IPS-18a (cell line): ENCODE results near the gene CACNB4.

Source experiments
- H3K27ac ChIP-seq: one replicate; pipeline ENCODE4 v1.5.1; 2013; ENCODE audit warnings: low read length
- H3K27me3 ChIP-seq: one replicate; pipeline ENCODE4 v1.6.1; 2013; ENCODE audit warnings: mild to moderate bottlenecking, low read length; ENCODE audit not compliant: control insufficient read depth, insufficient read depth
- H3K36me3 ChIP-seq: one replicate; pipeline ENCODE4 v1.6.1; 2013; ENCODE audit warnings: low read depth, low read length; ENCODE audit not compliant: control insufficient read depth
- H3K4me1 ChIP-seq: one replicate; pipeline ENCODE4 v1.6.1; 2013; ENCODE audit warnings: low read depth, low read length; ENCODE audit not compliant: control insufficient read depth
- H3K4me3 ChIP-seq: one replicate; pipeline ENCODE4 v1.5.1; 2013; ENCODE audit warnings: low read length
- H3K9ac ChIP-seq: one replicate; pipeline ENCODE4 v1.6.1; 2013; ENCODE audit warnings: mild to moderate bottlenecking, low read length, moderate library complexity
- H3K9me3 ChIP-seq: one replicate; pipeline ENCODE4 v1.6.1; 2013; ENCODE audit warnings: low read depth, low read length; ENCODE audit not compliant: control insufficient read depth

CACNB4 gene

DNA sequence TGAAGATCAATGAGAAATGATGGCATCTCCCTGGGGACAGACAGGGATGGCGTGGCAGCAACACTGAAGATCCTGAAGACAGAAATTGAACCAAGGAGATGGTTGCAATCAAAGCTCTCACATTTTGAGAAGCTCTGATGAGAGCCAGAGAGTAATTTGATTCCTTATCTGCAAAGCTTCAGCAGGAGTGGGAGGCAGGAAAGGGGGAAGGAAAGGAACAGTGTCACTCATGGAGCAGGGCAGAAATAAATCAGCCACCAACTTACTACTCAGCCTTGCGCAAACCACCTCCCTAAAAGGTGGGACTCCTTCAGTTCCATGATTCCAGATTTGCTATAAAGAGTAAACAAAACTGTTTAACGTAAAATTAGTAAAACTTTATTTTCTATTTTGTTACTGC is 119.2 kb downstream of the CACNB4 start:
- Histone ChIP-seq H3K9ac (no peak overlapping the region), H3K36me3 (no peaks in the 10 kb centered on the region), H3K27me3 (no peaks in the 10 kb centered on the region), H3K4me1 (no peaks in the 10 kb centered on the region), H3K9me3 (no peaks in the 10 kb centered on the region), H3K27ac (no peak overlapping the region), H3K4me3 (no peak overlapping the region)

DNA sequence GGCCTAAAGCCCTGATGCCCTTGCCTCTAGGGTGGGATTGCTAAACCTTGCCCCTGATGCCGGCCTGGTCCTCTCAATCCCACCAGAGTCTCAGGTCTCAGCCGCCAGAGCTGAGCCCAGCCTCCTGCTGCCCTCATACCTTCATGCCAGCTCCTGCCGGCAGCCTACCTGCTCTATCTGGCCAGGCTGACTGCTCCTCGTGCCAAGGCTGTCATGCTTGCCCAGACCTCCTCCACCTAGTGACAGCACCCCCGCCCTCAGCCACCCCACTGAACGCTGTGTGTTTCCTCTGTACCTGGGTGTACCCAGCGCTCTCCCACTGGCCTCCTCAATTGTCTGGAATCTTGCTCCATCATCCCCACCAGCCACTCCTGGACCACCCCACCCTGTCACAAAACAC is 120.1 kb downstream of the CACNB4 start:
- Histone ChIP-seq H3K9ac (no peak overlapping the region), H3K27ac (no peak overlapping the region), H3K4me3 (no peak overlapping the region), H3K4me1 (peaks cover 5% of the 10 kb centered on the region), H3K27me3 (no peaks in the 10 kb centered on the region), H3K36me3 (no peaks in the 10 kb centered on the region), H3K9me3 (no peaks in the 10 kb centered on the region)

- Histone ChIP-seq H3K27ac (no peak overlapping the region), H3K4me1 (peaks cover 15% of the 10 kb centered on the region), H3K36me3 (no peaks in the 10 kb centered on the region), H3K27me3 (no peaks in the 10 kb centered on the region), H3K9ac (no peak overlapping the region), H3K9me3 (no peaks in the 10 kb centered on the region), H3K4me3 (no peak overlapping the region)
Measured at GRCh38 chr2:151977631-151978030, 121.2 kb downstream of the CACNB4 start.

DNA sequence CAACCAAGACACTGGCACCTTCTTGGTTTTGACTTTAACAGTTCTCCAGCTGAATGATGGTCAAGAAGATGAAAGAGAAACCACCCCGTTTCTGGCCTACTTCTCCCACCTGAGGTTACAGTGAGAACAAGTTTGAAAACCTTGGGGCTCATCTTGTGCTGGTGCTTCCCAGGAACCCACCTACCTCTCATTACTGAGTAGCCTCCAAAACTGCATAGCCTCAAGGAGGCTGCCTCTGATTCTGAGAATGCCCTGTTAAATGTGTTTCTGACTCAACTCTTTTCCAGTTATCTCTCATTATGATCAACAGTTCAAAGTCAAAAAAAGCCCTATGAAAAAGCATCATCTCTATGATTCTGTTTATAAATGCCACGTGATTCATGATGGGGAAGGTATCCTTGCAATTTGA is 121.9 kb downstream of the CACNB4 start:
- H3K27ac ChIP-seq = no peak overlapping the region

GRCh38 chr2:151975460-151976414 is 123.1 kb downstream of the CACNB4 start:
- H3K4me3 ChIP-seq = no peak overlapping the region
- no peak overlapping the region for H3K9ac ChIP-seq
- H3K4me1 ChIP-seq = peaks cover 15% of the 10 kb centered on the region
- H3K36me3 ChIP-seq = no peaks in the 10 kb centered on the region
- no peaks in the 10 kb centered on the region for H3K9me3 ChIP-seq
- no peaks in the 10 kb centered on the region for H3K27me3 ChIP-seq
- no peak overlapping the region for H3K27ac ChIP-seq

More for the DNA sequence above, 121.9 kb downstream of the CACNB4 start:
- Histone ChIP-seq H3K27me3 (no peaks in the 10 kb centered on the region), H3K4me3 (no peak overlapping the region), H3K4me1 (peaks cover 15% of the 10 kb centered on the region), H3K36me3 (no peaks in the 10 kb centered on the region), H3K9ac (no peak overlapping the region), H3K9me3 (no peaks in the 10 kb centered on the region)

- Histone ChIP-seq H3K27me3 (no peaks in the 10 kb centered on the region), H3K27ac (no peak overlapping the region), H3K9ac (no peak overlapping the region)
Measured at GRCh38 chr2:151974988-151975387, 123.9 kb downstream of the CACNB4 start.

GRCh38 chr2:151973901-151974199 is 125.0 kb downstream of the CACNB4 start:
- H3K9ac ChIP-seq = no peak overlapping the region
- H3K4me3 ChIP-seq = no peak overlapping the region
- H3K27ac ChIP-seq = no peak overlapping the region

More at GRCh38 chr2:151974988-151975387, 123.9 kb downstream of the CACNB4 start:
- H3K36me3 ChIP-seq = no peaks in the 10 kb centered on the region
- H3K4me1 ChIP-seq = peaks cover 15% of the 10 kb centered on the region
- no peaks in the 10 kb centered on the region for H3K9me3 ChIP-seq
- no peak overlapping the region for H3K4me3 ChIP-seq

DNA sequence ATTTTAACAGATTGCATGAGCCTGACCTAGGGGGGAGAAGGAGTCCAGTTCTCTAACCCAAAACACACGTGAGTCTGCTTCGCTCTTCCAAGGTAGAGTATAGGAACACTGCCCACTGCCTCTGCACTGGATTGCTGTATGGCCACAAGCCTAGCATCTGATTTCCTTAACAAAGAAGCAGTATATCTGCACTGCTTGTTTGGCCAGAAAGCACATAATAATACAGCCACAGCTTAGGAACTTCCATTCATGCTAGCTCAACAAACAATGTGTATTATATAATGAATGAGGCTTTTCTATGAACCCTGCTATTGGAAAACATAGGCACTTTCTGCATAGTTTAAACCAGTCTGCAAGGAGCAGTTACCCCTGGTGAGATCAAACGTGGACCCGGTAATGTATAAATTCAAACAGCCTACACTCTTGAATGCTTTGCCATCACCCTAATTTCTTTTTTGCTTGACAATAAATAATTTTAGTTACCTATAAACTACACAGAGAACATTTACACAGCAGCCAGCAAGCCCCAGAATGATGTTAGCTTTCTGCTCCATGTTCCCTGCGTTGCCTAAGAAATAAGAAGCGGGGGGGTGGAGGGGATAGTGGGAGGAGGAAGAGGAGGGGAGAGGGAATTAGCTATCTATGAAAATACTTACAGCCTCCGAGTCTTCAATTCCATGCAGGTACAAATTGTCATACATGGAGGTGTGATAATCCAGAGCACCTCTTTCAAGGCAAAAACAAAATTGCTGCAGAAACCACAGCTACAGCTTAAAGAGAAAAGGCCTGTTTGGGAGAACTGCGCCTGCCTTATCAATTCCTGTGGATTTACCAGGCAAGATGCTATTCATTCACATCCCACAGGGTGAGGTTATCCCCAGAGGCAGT is 125.6 kb downstream of the CACNB4 start:
- Histone ChIP-seq H3K4me3 (no peak overlapping the region), H3K4me1 (peaks cover 15% of the 10 kb centered on the region), H3K27ac (no peak overlapping the region), H3K9ac (no peak overlapping the region), H3K36me3 (no peaks in the 10 kb centered on the region), H3K27me3 (no peaks in the 10 kb centered on the region), H3K9me3 (no peaks in the 10 kb centered on the region)

More at GRCh38 chr2:151973901-151974199, 125.0 kb downstream of the CACNB4 start:
- no peaks in the 10 kb centered on the region for H3K27me3 ChIP-seq
- H3K4me1 ChIP-seq = peaks cover 15% of the 10 kb centered on the region
- H3K36me3 ChIP-seq = no peaks in the 10 kb centered on the region
- no peaks in the 10 kb centered on the region for H3K9me3 ChIP-seq

- no peak overlapping the region for H3K4me3 ChIP-seq
- no peak overlapping the region for H3K9ac ChIP-seq
- H3K9me3 ChIP-seq = no peaks in the 10 kb centered on the region
- no peak overlapping the region for H3K27ac ChIP-seq
- no peaks in the 10 kb centered on the region for H3K27me3 ChIP-seq
- H3K4me1 ChIP-seq = peaks cover 15% of the 10 kb centered on the region
- H3K36me3 ChIP-seq = no peaks in the 10 kb centered on the region
Measured at GRCh38 chr2:151972241-151973012, 126.4 kb downstream of the CACNB4 start.

DNA sequence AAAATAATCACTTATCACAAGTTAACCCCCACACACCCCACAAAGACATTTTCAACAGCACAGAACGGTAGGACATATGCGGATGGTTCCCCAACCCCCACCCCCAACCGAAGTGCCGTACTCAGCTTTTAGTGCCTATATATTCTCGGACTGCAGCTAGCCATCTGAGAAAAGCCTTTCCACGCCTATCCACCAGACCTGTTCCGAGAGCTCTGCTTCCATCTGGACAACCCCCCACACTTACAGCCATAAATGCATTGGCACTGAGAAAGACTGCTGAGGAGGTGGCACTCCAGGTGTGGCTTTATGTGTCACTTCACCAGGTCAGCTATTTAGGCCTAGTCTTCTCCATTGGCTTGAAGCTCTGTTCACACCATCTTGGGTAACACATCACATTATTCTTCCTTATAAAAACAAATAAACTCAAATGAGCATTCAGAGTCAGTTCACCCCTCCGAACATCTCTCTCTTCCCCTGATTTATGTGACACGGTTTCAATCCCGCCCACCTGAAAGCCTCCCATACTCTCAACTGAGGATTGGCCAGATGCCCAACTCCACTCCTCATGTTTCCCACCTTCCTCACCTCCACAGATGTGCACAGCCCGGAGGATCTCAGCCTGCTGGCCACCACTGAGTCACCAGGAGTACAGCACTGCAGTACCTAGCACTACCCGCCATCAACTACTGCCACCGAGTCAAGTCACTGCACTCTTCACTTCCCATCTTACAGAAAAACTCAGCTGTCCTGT is 127.4 kb downstream of the CACNB4 start:
- H3K27me3 ChIP-seq = no peaks in the 10 kb centered on the region
- no peak overlapping the region for H3K4me3 ChIP-seq
- no peak overlapping the region for H3K27ac ChIP-seq
- no peak overlapping the region for H3K9ac ChIP-seq
- H3K4me1 ChIP-seq = peaks cover 15% of the 10 kb centered on the region
- H3K36me3 ChIP-seq = no peaks in the 10 kb centered on the region
- no peaks in the 10 kb centered on the region for H3K9me3 ChIP-seq
